M059J (cell line): ENCODE results near the gene ZNF385D. TPM values are rescaled to one million over a fixed set of nuclear protein-coding genes. Genes with fewer than 3 reads are reported as not detected.

ENCODE experiments used
- DNase-seq: peaks from one replicate; pipeline ENCODE4 v3.0.0-alpha.2; 2012; ENCODE audit warnings: low read depth
- total RNA-seq: library from RNA; depleted of rRNA; stranded (reverse); fragments of >200 nt; shearing (Covaris generic); gene quantifications from 2 replicates; pipeline ENCODE4 v1.2.3, GENCODE V29; 2014

ZNF385D gene
- total RNA-seq, 1 experiment from 2014 or later, result 1.5 TPM

GRCh38 chr3:21449738-21450137 lies 301.3 kb downstream of the ZNF385D start:
- DNase-seq, result no peak

GRCh38 chr3:21447476-21448151 lies 303.4 kb downstream of the ZNF385D start:
- DNase-seq, result peak; percentile 1

- DNase-seq, result no peak
Observed at GRCh38 chr3:21446945-21447475, 304.0 kb downstream of the ZNF385D start.

- DNase-seq, result no peak
Observed at GRCh38 chr3:21446027-21446426, 305.0 kb downstream of the ZNF385D start.

- DNase-seq, result no peak
Observed at GRCh38 chr3:21441821-21442220, 309.2 kb downstream of the ZNF385D start.

- DNase-seq, result no peak
Observed at GRCh38 chr3:21436835-21437234, 314.2 kb downstream of the ZNF385D start.

GRCh38 chr3:21435871-21436270 lies 315.1 kb downstream of the ZNF385D start:
- peak; percentile 69 for DNase-seq

- DNase-seq, result no peak
Observed at GRCh38 chr3:21434310-21434709, 316.7 kb downstream of the ZNF385D start.

- DNase-seq, result no peak
Observed at GRCh38 chr3:21433751-21434150, 317.3 kb downstream of the ZNF385D start.

GRCh38 chr3:21426920-21427319 lies 324.1 kb downstream of the ZNF385D start:
- no peak for DNase-seq

- no peak for DNase-seq
Observed at GRCh38 chr3:21425715-21426114, 325.3 kb downstream of the ZNF385D start.

- DNase-seq, result no peak
Observed at GRCh38 chr3:21421096-21421495, 329.9 kb downstream of the ZNF385D start.

GRCh38 chr3:21417991-21418390 lies 333.0 kb downstream of the ZNF385D start:
- peak; percentile 4 for DNase-seq

- DNase-seq, result no peak
Observed at GRCh38 chr3:21414506-21414905, 336.5 kb downstream of the ZNF385D start.

- DNase-seq, result no peak
Observed at GRCh38 chr3:21411058-21411457, 340.0 kb downstream of the ZNF385D start.

GRCh38 chr3:21409401-21409800 lies 341.6 kb downstream of the ZNF385D start:
- DNase-seq, result no peak

GRCh38 chr3:21407743-21408142 lies 343.3 kb downstream of the ZNF385D start:
- DNase-seq, result no peak

- DNase-seq, result no peak
Observed at GRCh38 chr3:21405671-21406667, 345.0 kb downstream of the ZNF385D start.

GRCh38 chr3:21398461-21398860 lies 352.5 kb downstream of the ZNF385D start:
- no peak for DNase-seq

- no peak for DNase-seq
Observed at GRCh38 chr3:21393683-21394311, 357.2 kb downstream of the ZNF385D start.

- DNase-seq, result no peak
Observed at GRCh38 chr3:21392526-21392925, 358.5 kb downstream of the ZNF385D start.

- DNase-seq, result peak; percentile 15
Observed at GRCh38 chr3:21390856-21391255, 360.2 kb downstream of the ZNF385D start.
